ENCODE data around the gene ITIH4.

Gene ITIH4

DNA sequence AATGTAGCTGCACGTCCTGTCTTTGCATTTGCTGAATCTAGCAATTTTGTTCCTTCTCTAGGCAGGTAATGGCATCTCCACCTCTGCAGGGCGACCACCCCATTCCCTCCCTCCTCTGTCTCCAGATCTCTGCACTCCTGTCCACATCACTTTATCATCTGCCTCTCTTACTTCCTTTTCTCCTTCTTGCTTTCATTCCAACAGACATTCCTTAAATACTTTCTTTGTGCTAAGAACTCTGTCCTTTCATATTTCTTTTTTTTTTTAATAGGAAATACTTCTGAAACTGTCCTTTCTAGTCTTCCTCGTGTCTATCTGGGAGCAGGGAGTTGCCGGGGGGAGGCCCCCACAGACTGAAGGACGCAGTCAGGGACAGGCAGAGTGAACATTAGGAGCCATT is 28.6 kb downstream of the ITIH4 start:
- DNase-seq (ENCODE audit: low read depth): no peak
- in situ Hi-C loops (cut with HindIII; ENCODE audit: low sequenced_read_pairs): no loop called here

DNA sequence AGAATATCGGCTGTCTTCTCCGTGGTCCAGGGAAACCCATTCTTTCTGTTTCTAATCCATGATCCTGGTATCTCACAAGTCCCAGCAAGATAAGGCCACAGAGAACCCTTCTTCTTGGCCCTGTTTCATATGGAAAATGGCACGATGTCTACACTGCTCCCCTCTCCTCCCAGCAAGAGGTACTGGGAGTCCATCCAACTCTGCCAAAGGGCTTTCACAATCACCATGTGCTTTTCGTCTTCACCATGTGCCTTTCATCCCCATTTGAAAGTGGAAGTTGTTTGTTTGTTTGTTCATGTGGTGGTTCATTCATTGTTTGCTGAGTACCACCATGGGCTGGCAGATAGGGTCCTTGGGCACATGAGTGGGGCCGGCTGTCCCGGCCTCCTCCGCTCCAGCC is 30.4 kb downstream of the ITIH4 start:
- H3K4me3 ChIP-seq (ENCODE audit: low read depth, low read length): no peak overlapping the region
- TF ChIP-seq, protein P1, sequence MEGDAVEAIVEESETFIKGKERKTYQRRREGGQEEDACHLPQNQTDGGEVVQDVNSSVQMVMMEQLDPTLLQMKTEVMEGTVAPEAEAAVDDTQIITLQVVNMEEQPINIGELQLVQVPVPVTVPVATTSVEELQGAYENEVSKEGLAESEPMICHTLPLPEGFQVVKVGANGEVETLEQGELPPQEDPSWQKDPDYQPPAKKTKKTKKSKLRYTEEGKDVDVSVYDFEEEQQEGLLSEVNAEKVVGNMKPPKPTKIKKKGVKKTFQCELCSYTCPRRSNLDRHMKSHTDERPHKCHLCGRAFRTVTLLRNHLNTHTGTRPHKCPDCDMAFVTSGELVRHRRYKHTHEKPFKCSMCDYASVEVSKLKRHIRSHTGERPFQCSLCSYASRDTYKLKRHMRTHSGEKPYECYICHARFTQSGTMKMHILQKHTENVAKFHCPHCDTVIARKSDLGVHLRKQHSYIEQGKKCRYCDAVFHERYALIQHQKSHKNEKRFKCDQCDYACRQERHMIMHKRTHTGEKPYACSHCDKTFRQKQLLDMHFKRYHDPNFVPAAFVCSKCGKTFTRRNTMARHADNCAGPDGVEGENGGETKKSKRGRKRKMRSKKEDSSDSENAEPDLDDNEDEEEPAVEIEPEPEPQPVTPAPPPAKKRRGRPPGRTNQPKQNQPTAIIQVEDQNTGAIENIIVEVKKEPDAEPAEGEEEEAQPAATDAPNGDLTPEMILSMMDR (IDR thresholded peaks at IDR 0.05; ENCODE audit: low read depth, low read length, missing control alignments): no peak
- in situ Hi-C loops (cut with HindIII; ENCODE audit: low sequenced_read_pairs): no loop called here
- DNase-seq (ENCODE audit: low read depth): no peak

More for the DNA sequence above, 28.6 kb downstream of the ITIH4 start:
- no peak overlapping the region for H3K4me3 ChIP-seq (ENCODE audit: low read depth, low read length)
- TF ChIP-seq, protein P1 (IDR thresholded peaks at IDR 0.05; ENCODE audit: low read depth, low read length, missing control alignments): no peak

DNA sequence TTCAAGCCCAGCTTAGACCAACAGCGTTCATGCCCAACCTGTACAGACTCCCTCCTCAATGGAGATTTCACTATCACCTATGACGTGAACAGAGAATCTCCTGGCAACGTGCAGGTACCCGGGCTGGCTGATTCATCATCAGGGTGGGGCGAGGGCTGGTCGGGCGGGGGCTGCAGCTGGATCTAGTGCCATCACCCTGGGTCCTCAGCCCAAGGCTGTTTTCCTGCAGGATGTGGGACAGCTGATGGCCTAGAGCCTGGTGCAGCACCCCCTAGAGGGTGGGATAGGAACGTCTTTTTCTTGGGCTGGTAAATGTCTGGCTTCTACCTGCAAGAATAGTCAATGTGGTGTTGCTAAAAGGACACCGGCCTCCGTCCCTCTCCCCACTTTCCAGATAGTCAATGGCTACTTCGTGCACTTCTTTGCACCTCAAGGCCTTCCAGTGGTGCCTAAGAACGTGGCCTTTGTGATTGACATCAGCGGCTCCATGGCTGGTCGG is 31.4 kb downstream of the ITIH4 start:
- TF ChIP-seq, protein P1 (IDR thresholded peaks at IDR 0.05; ENCODE audit: low read depth, low read length, missing control alignments): peak; percentile 38
- in situ Hi-C loops (cut with HindIII; ENCODE audit: low sequenced_read_pairs): no loop called here
- H3K4me3 ChIP-seq (ENCODE audit: low read depth, low read length): no peak overlapping the region
- no peak for DNase-seq (ENCODE audit: low read depth)

DNA sequence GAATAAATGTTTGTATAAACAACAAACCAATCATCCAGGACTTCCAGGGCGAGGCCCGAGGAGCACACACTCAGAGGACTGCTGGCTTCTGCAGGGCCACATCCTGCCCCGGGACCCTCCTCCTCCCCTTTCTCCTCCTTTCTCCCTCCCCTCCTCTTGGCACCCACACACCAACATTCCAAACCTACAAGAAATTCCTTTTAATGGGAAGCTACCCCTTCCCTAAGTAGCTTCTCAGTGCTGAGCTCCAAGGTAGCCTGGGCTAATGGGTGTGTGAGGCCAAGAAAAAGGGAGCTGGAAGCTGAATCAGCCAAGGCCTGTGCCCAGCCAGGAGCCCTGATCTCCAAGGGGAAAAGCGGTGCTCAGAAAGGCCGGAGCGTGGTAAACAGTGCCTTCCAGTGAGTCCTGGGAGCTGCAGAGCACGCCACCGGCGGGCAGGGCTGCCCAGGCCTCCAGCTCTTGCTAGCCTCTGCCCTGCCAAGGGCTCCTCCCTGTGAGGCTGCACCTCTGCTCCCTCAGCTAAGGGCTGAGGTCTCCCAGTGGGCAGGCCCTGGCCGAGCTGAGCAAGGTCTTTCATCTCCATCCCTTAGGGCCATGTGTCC is 32.0 kb downstream of the ITIH4 start:
- DNase-seq (ENCODE audit: low read depth): no peak
- in situ Hi-C loops (cut with HindIII; ENCODE audit: low sequenced_read_pairs): no loop called here
- H3K4me3 ChIP-seq (ENCODE audit: low read depth, low read length): no peak overlapping the region
- TF ChIP-seq, protein P1 (IDR thresholded peaks at IDR 0.05; ENCODE audit: low read depth, low read length, missing control alignments): no peak

DNA sequence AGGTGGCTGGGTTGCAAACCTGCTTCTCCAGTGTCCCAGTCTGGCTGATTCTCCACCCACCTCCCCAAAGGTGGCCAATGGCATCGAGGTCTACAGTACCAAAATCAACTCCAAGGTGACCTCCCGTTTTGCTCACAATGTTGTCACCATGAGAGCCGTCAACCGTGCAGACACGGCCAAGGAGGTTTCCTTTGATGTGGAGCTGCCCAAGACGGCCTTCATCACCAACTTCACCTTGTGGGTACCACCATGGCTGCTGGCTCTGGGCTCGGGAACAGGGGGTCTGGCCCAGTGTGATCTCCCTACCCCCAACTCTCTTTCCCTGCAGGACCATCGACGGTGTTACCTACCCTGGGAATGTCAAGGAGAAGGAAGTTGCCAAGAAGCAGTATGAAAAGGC is 34.1 kb downstream of the ITIH4 start:
- no peak overlapping the region for H3K4me3 ChIP-seq (ENCODE audit: low read depth, low read length)
- DNase-seq (ENCODE audit: low read depth): no peak
- in situ Hi-C loops (cut with HindIII; ENCODE audit: low sequenced_read_pairs): no loop called here
- TF ChIP-seq, protein P1 (IDR thresholded peaks at IDR 0.05; ENCODE audit: low read depth, low read length, missing control alignments): no peak

DNA sequence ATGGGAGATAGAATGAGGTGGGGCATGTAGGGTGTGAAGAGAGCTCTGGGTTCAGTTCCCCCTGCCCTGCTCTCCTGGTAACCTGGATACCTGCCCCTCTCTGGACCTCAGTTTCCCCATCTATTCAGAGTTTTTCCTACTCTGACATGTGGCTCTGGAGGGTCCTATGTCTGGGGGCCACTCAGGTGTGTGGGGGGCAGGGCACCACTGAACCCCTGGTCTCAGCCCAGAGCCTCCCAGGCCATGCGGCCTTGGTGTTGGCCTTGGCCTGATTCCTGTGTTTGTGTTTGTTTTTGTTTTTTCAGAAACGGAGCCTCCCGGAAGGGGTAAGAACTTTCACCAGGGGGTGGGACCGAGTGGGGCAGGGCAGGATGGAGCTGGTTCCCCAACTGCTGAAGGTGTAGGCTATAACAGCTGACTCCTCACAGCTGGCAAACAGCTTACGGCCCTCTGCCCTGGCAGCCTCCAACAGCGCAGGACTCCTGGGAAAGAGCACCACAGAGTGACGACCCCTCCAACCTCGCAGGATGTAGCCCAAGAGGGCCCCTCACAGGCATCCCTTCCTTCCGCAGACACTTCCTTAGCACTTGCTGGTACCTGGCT is 35.1 kb downstream of the ITIH4 start:
- in situ Hi-C loops (cut with HindIII; ENCODE audit: low sequenced_read_pairs): no loop called here
- no peak overlapping the region for H3K4me3 ChIP-seq (ENCODE audit: low read depth, low read length)
- TF ChIP-seq, protein P1 (IDR thresholded peaks at IDR 0.05; ENCODE audit: low read depth, low read length, missing control alignments): no peak
- no peak for DNase-seq (ENCODE audit: low read depth)

All from astrocyte of the cerebellum (primary cell).